ENCODE measurements around the gene SYNPO2. TPM values are rescaled to one million over a fixed set of nuclear protein-coding genes. Genes with fewer than 3 reads are reported as not detected.
"Not testable (repeated sequence)": the region's sequence is repeated elsewhere in the genome, so short reads cannot be mapped to it uniquely, and the experiment has no call there.

Gene SYNPO2
- total RNA-seq, 1 experiment from 2014 or later: 0.87 TPM

GRCh38 chr4:119002476-119002875 is 113.8 kb downstream of the SYNPO2 start:
- Histone ChIP-seq H3K9me2 (ENCODE audit: insufficient read depth) (no peaks in the 10 kb centered on the region), H3K4me3 (no peak overlapping the region), H4K20me1 (ENCODE audit: insufficient read depth) (no peaks in the 10 kb centered on the region), H3K27me3 (ENCODE audit: insufficient read depth, low read depth) (no peaks in the 10 kb centered on the region), H3K27ac (no peak overlapping the region), H3K36me3 (ENCODE audit: low read depth) (no peaks in the 10 kb centered on the region), H3K9me3 (ENCODE audit: insufficient read depth, low read depth) (no peaks in the 10 kb centered on the region), H3F3A (ENCODE audit: insufficient read depth, low read depth) (no peaks in the 10 kb centered on the region), H3K4me1 (replicated peaks; ENCODE audit: insufficient read depth) (no peaks in the 10 kb centered on the region), H3K79me2 (ENCODE audit: low read depth) (no peaks in the 10 kb centered on the region), H2AFZ (no peak overlapping the region), H3K4me2 (no peak overlapping the region)
- ChIA-PET POLR2A (ENCODE audit: unreplicated experiment) (no interaction called here), CTCF (no interaction called here)
- TF ChIP-seq CTCF (conservative IDR thresholded peaks at IDR 0.05) (no peak), EZH2 (IDR thresholded peaks at IDR 0.05; ENCODE audit: low read depth) (no peak)
- DNase-seq: no peak
- intact Hi-C loops (cut with micrococcal nuclease; ENCODE audit: unreplicated experiment): no loop called here
- no TSS peak for BruUV-seq (replicated peaks)

GRCh38 chr4:119003001-119003400 is 114.3 kb downstream of the SYNPO2 start:
- H3K27ac ChIP-seq; POLR2A ChIA-PET (ENCODE audit: unreplicated experiment): not testable (repeated sequence)

GRCh38 chr4:119005928-119006460 is 117.3 kb downstream of the SYNPO2 start:
- no TSS peak for BruUV-seq (replicated peaks)
- Histone ChIP-seq H3F3A (ENCODE audit: insufficient read depth, low read depth) (no peaks in the 10 kb centered on the region), H3K27me3 (ENCODE audit: insufficient read depth, low read depth) (no peaks in the 10 kb centered on the region), H3K27ac (no peak overlapping the region), H3K4me3 (no peak overlapping the region), H3K4me2 (no peak overlapping the region), H4K20me1 (ENCODE audit: insufficient read depth) (no peaks in the 10 kb centered on the region), H2AFZ (no peak overlapping the region), H3K79me2 (ENCODE audit: low read depth) (no peaks in the 10 kb centered on the region), H3K9me3 (ENCODE audit: insufficient read depth, low read depth) (no peaks in the 10 kb centered on the region), H3K4me1 (replicated peaks; ENCODE audit: insufficient read depth) (no peaks in the 10 kb centered on the region), H3K9me2 (ENCODE audit: insufficient read depth) (no peaks in the 10 kb centered on the region), H3K36me3 (ENCODE audit: low read depth) (no peaks in the 10 kb centered on the region)
- ChIA-PET POLR2A (ENCODE audit: unreplicated experiment) (no interaction called here), CTCF (no interaction called here)
- intact Hi-C loops (cut with micrococcal nuclease; ENCODE audit: unreplicated experiment): no loop called here
- TF ChIP-seq EZH2 (IDR thresholded peaks at IDR 0.05; ENCODE audit: low read depth) (no peak), CTCF (conservative IDR thresholded peaks at IDR 0.05) (no peak)
- no peak for DNase-seq

More at GRCh38 chr4:119003001-119003400, 114.3 kb downstream of the SYNPO2 start:
- H3K36me3 ChIP-seq (ENCODE audit: low read depth); CTCF ChIA-PET; H3K4me3 ChIP-seq; H4K20me1 ChIP-seq (ENCODE audit: insufficient read depth); H2AFZ ChIP-seq; H3F3A ChIP-seq (ENCODE audit: insufficient read depth, low read depth); BruUV-seq (replicated peaks); H3K79me2 ChIP-seq (ENCODE audit: low read depth); H3K9me2 ChIP-seq (ENCODE audit: insufficient read depth); H3K4me2 ChIP-seq; H3K27me3 ChIP-seq (ENCODE audit: insufficient read depth, low read depth); DNase-seq; H3K4me1 ChIP-seq (replicated peaks; ENCODE audit: insufficient read depth); intact Hi-C loops (cut with micrococcal nuclease; ENCODE audit: unreplicated experiment); H3K9me3 ChIP-seq (ENCODE audit: insufficient read depth, low read depth): not testable (repeated sequence)

- Histone ChIP-seq H3K9me3 (ENCODE audit: insufficient read depth, low read depth) (no peaks in the 10 kb centered on the region), H2AFZ (no peak overlapping the region), H4K20me1 (ENCODE audit: insufficient read depth) (no peaks in the 10 kb centered on the region), H3K27ac (no peak overlapping the region), H3K27me3 (ENCODE audit: insufficient read depth, low read depth) (no peaks in the 10 kb centered on the region), H3F3A (ENCODE audit: insufficient read depth, low read depth) (no peaks in the 10 kb centered on the region), H3K4me2 (no peak overlapping the region), H3K4me3 (no peak overlapping the region), H3K4me1 (replicated peaks; ENCODE audit: insufficient read depth) (no peaks in the 10 kb centered on the region), H3K9me2 (ENCODE audit: insufficient read depth) (no peaks in the 10 kb centered on the region), H3K79me2 (ENCODE audit: low read depth) (no peaks in the 10 kb centered on the region), H3K36me3 (ENCODE audit: low read depth) (no peaks in the 10 kb centered on the region)
- TF ChIP-seq EZH2 (IDR thresholded peaks at IDR 0.05; ENCODE audit: low read depth) (no peak), CTCF (conservative IDR thresholded peaks at IDR 0.05) (no peak)
- ChIA-PET CTCF (interaction anchor here (0.6 kb wide), 1 partner anchor 472 kb away, joined by 4 read pairs; no protein-coding TSS in a partner anchor), POLR2A (ENCODE audit: unreplicated experiment) (interaction anchor here (0.8 kb wide), 1 partner anchor 40 kb away, joined by 10 read pairs; no protein-coding TSS in a partner anchor)
- BruUV-seq (replicated peaks): no TSS peak
- intact Hi-C loops (cut with micrococcal nuclease; ENCODE audit: unreplicated experiment): no loop called here
- DNase-seq: no peak
Measured at GRCh38 chr4:119008761-119009160, 120.1 kb downstream of the SYNPO2 start.

GRCh38 chr4:119010221-119010620 is 121.6 kb downstream of the SYNPO2 start:
- H3K36me3 ChIP-seq (ENCODE audit: low read depth); BruUV-seq (replicated peaks); H3K4me2 ChIP-seq; DNase-seq; H3K27me3 ChIP-seq (ENCODE audit: insufficient read depth, low read depth); H3F3A ChIP-seq (ENCODE audit: insufficient read depth, low read depth); H3K9me3 ChIP-seq (ENCODE audit: insufficient read depth, low read depth); H3K4me1 ChIP-seq (replicated peaks; ENCODE audit: insufficient read depth); H3K79me2 ChIP-seq (ENCODE audit: low read depth); H4K20me1 ChIP-seq (ENCODE audit: insufficient read depth); intact Hi-C loops (cut with micrococcal nuclease; ENCODE audit: unreplicated experiment); H3K27ac ChIP-seq; POLR2A ChIA-PET (ENCODE audit: unreplicated experiment); H3K9me2 ChIP-seq (ENCODE audit: insufficient read depth); CTCF ChIA-PET; H3K4me3 ChIP-seq; H2AFZ ChIP-seq: not testable (repeated sequence)

All from PC-9 (cell line).